IMR-90 (cell line): ENCODE results near the gene VSNL1. TPM values are rescaled to one million over a fixed set of nuclear protein-coding genes. Genes with fewer than 3 reads are reported as not detected.

Source experiments
- ATAC-seq: fragments of 200-7000 bp; cut with Tn5 transposase; 2 replicates; pipeline ENCODE4 v1.9.1; 2020; ENCODE audit warnings: low read depth, mild to moderate bottlenecking, moderate library complexity
- BruUV-seq: library from RNA; stranded (reverse); fragments of 400-500 nt; replicated peaks from 2 replicates; lab custom pipeline; 2021; lab: Mats Ljungman, UMichigan
- CTCF ChIA-PET: fragments of 300-600 bp; formaldehyde crosslinking; extraction: SDS; loops from one replicate; lab custom pipeline; 2021; ENCODE audit warnings: antibody characterized with exemption; lab: Yijun Ruan, JAX
- POLR2A ChIA-PET: fragments of 300-600 bp; sonication (Branson Sonifier 250); formaldehyde crosslinking; loops from one replicate; lab custom pipeline; 2022; ENCODE audit warnings: antibody characterized with exemption; ENCODE audit not compliant: unreplicated experiment; lab: Charles Lee
- DNase-seq: peaks from one replicate; pipeline ENCODE4 v3.0.0; 2013
- H2AFZ ChIP-seq: replicated peaks from 2 replicates; pipeline ENCODE3; 2013; ENCODE audit warnings: low read length, mild to moderate bottlenecking; ENCODE audit not compliant: poor library complexity
- H2AK5ac ChIP-seq: 2 replicates; pipeline ENCODE4 v1.6.1; 2013; ENCODE audit warnings: low read depth, low read length, inconsistent platforms
- H2AK9ac ChIP-seq: replicated peaks from 2 replicates; pipeline ENCODE3; 2013; ENCODE audit warnings: mild to moderate bottlenecking, low read depth, low read length, moderate library complexity; ENCODE audit not compliant: poor library complexity
- H2BK120ac ChIP-seq: 2 replicates; pipeline ENCODE4 v1.6.1; 2013; ENCODE audit warnings: low read depth, low read length, inconsistent platforms
- H2BK15ac ChIP-seq: 3 replicates; pipeline ENCODE4 v1.6.1; 2013; ENCODE audit warnings: low read depth, low read length, inconsistent platforms
- H2BK20ac ChIP-seq: 2 replicates; pipeline ENCODE4 v1.6.1; 2013; ENCODE audit warnings: low read depth, mild to moderate bottlenecking, inconsistent platforms, low read length, moderate library complexity
- H2BK5ac ChIP-seq: 2 replicates; pipeline ENCODE4 v1.6.1; 2013; ENCODE audit warnings: mild to moderate bottlenecking, low read depth, low read length, inconsistent platforms; ENCODE audit not compliant: poor library complexity, severe bottlenecking
- H3K14ac ChIP-seq: replicated peaks from 2 replicates; pipeline ENCODE4 v1.6.1; 2013; ENCODE audit warnings: low read depth, low read length, inconsistent platforms
- H3K18ac ChIP-seq: 2 replicates; pipeline ENCODE4 v1.6.1; 2013; ENCODE audit warnings: low read depth, low read length, control low read depth
- H3K23ac ChIP-seq: 2 replicates; pipeline ENCODE4 v1.6.1; 2013; ENCODE audit warnings: low read depth, low read length, inconsistent platforms
- H3K27ac ChIP-seq: 2 replicates; pipeline ENCODE4 v1.5.1; 2013; ENCODE audit warnings: mild to moderate bottlenecking, control low read depth, low read length; ENCODE audit not compliant: insufficient read depth
- H3K27me3 ChIP-seq: 2 replicates; pipeline ENCODE4 v1.6.1; 2013; ENCODE audit warnings: low read length; ENCODE audit not compliant: control insufficient read depth, insufficient read depth
- H3K36me3 ChIP-seq: 2 replicates; pipeline ENCODE4 v1.6.1; 2013; ENCODE audit warnings: low read length, mixed read lengths; ENCODE audit not compliant: control insufficient read depth, insufficient read depth
- H3K4ac ChIP-seq: 2 replicates; pipeline ENCODE4 v1.6.1; 2013; ENCODE audit warnings: low read depth, low read length, inconsistent platforms
- H3K4me1 ChIP-seq: 2 replicates; pipeline ENCODE4 v1.6.1; 2013; ENCODE audit warnings: low read length, mixed read lengths; ENCODE audit not compliant: control insufficient read depth, insufficient read depth
- H3K4me2 ChIP-seq: 2 replicates; pipeline ENCODE4 v1.6.1; 2013; ENCODE audit warnings: low read depth, mild to moderate bottlenecking, control low read depth, low read length, moderate library complexity
- H3K4me3 ChIP-seq: 2 replicates; pipeline ENCODE4 v1.5.1; 2013; ENCODE audit warnings: low read depth, mild to moderate bottlenecking, control low read depth, low read length, moderate library complexity; ENCODE audit not compliant: insufficient read depth
- H3K56ac ChIP-seq: 2 replicates; pipeline ENCODE4 v1.6.1; 2013; ENCODE audit warnings: low read length, inconsistent platforms; ENCODE audit not compliant: insufficient read depth; ENCODE audit errors: extremely low read depth
- H3K79me1 ChIP-seq, 2 experiments: 2 replicates each; pipeline ENCODE4 v1.6.1; 2013; ENCODE audit warnings: low read length in 2 of 2, inconsistent platforms in 1 of 2, low read depth in 1 of 2
- H3K9ac ChIP-seq: 2 replicates; pipeline ENCODE4 v1.6.1; 2013; ENCODE audit warnings: low read depth, low read length, control low read depth
- H3K9me1 ChIP-seq: 2 replicates; pipeline ENCODE4 v1.6.1; 2013; ENCODE audit warnings: low read length, inconsistent platforms; ENCODE audit not compliant: insufficient read depth
- H3K9me3 ChIP-seq: 2 replicates; pipeline ENCODE4 v1.6.1; 2013; ENCODE audit warnings: low read length; ENCODE audit not compliant: control insufficient read depth, insufficient read depth
- H4K20me1 ChIP-seq: 2 replicates; pipeline ENCODE4 v1.6.1; 2013; ENCODE audit warnings: low read length, inconsistent platforms; ENCODE audit not compliant: insufficient read depth
- H4K5ac ChIP-seq: 2 replicates; pipeline ENCODE4 v1.6.1; 2013; ENCODE audit warnings: mild to moderate bottlenecking, low read depth, low read length, control low read depth
- H4K8ac ChIP-seq, 2 experiments: 2 replicates each; pipeline ENCODE4 v1.6.1; 2013; ENCODE audit warnings: low read depth in 2 of 2, low read length in 2 of 2, control low read depth in 1 of 2, inconsistent platforms in 1 of 2
- H4K91ac ChIP-seq: 2 replicates; pipeline ENCODE4 v1.6.1; 2013; ENCODE audit warnings: low read depth, low read length, inconsistent platforms; ENCODE audit not compliant: insufficient read depth
- BHLHE40 ChIP-seq: fragments of 150-350 bp; IDR thresholded peaks from 2 replicates; pipeline ENCODE4 v1.6.1; 2016; ENCODE audit warnings: mild to moderate bottlenecking, low read depth, low read length
- CEBPB ChIP-seq: IDR thresholded peaks from 2 replicates; pipeline ENCODE4 v1.6.1; 2012; ENCODE audit warnings: low read depth, low read length, improper control_type of control experiment
- CHD1 ChIP-seq: IDR thresholded peaks from 2 replicates; pipeline ENCODE4 v1.6.1; 2012; ENCODE audit warnings: low read depth, low read length, improper control_type of control experiment
- FOS ChIP-seq: fragments of 150-350 bp; IDR thresholded peaks from 2 replicates; pipeline ENCODE4 v1.6.1; 2016; ENCODE audit warnings: low read depth, low read length
- MAFK ChIP-seq: IDR thresholded peaks from 2 replicates; pipeline ENCODE4 v1.6.1; 2012; ENCODE audit warnings: low read depth, low read length, improper control_type of control experiment
- MAZ ChIP-seq: IDR thresholded peaks from 2 replicates; pipeline ENCODE4 v1.6.1; 2012; ENCODE audit warnings: low read depth, mild to moderate bottlenecking, low read length, improper control_type of control experiment, moderate library complexity, borderline replicate concordance
- MXI1 ChIP-seq: IDR thresholded peaks from 2 replicates; pipeline ENCODE4 v1.6.1; 2012; ENCODE audit warnings: low read depth, mild to moderate bottlenecking, low read length, moderate library complexity, borderline replicate concordance
- NFE2L2 ChIP-seq: fragments of 150-350 bp; IDR thresholded peaks from 2 replicates; pipeline ENCODE4 v1.6.1; 2016; ENCODE audit warnings: low read depth, mild to moderate bottlenecking, low read length
- POLR2A ChIP-seq: IDR thresholded peaks from 2 replicates; pipeline ENCODE4 v1.6.1; 2012; ENCODE audit warnings: mild to moderate bottlenecking, low read depth, low read length
- RAD21 ChIP-seq: IDR thresholded peaks from 2 replicates; pipeline ENCODE4 v1.6.1; 2012; ENCODE audit warnings: low read length, improper control_type of control experiment
- RCOR1 ChIP-seq: IDR thresholded peaks from 2 replicates; pipeline ENCODE4 v1.6.1; 2012; ENCODE audit warnings: mild to moderate bottlenecking, low read length, improper control_type of control experiment; ENCODE audit not compliant: insufficient replicate concordance
- RFX5 ChIP-seq: IDR thresholded peaks from 2 replicates; pipeline ENCODE4 v1.8.0; 2012; ENCODE audit warnings: low read depth, mild to moderate bottlenecking, low read length, moderate library complexity
- SMC3 ChIP-seq: fragments of 150-350 bp; IDR thresholded peaks from 2 replicates; pipeline ENCODE4 v1.6.1; 2016; ENCODE audit warnings: low read depth, mild to moderate bottlenecking, antibody characterized with exemption, low read length, moderate library complexity
- dilution Hi-C: fragments of 300-500 bp; cut with HindIII; formaldehyde crosslinking; loops from one replicate; pipeline ENCODE4 v1.14.3; 2018; ENCODE audit warnings: low sequenced_read_pairs; ENCODE audit not compliant: unreplicated experiment
- in situ Hi-C: fragments of 300-500 bp; cut with MboI; formaldehyde crosslinking; loops from 3 replicates; pipeline ENCODE4 v1.14.3; 2019; ENCODE audit warnings: low sequenced_read_pairs, inconsistent platforms, mixed read lengths
- intact Hi-C: fragments of 100-400 bp; cut with micrococcal nuclease; formaldehyde crosslinking; loops from 2 replicates; pipeline ENCODE4 v1.10.0; 2022
- polyA plus RNA-seq, 3 experiments: library from polyadenylated mRNA; depleted of rRNA; stranded (reverse); fragments of >200 nt; gene quantifications; 2 replicates each; pipeline ENCODE4 v1.2.3, GENCODE V29; 2012; ENCODE audit warnings: low replicate concordance in 1 of 3
- total RNA-seq: library from RNA; depleted of rRNA; stranded (reverse); fragments of >200 nt; gene quantifications from 2 replicates; pipeline ENCODE4 v1.2.3, GENCODE V29; 2012
- TF ChIP-seq, protein P1 (sequence below): fragments of 150-350 bp; IDR thresholded peaks from 2 replicates; pipeline ENCODE4 v1.6.1; 2017; ENCODE audit warnings: mild to moderate bottlenecking, antibody characterized with exemption, low read length, low read depth
- TF ChIP-seq, protein P2 (sequence below): conservative IDR thresholded peaks from 2 replicates; pipeline ENCODE4 v1.5.1; 2012; ENCODE audit warnings: mild to moderate bottlenecking, low read depth, low read length, improper control_type of control experiment

The VSNL1 gene
- total and polyA plus RNA-seq, 2 of the 4 experiments (the other 2 are of a cell fraction) = 0.32 to 0.36 TPM

DNA sequence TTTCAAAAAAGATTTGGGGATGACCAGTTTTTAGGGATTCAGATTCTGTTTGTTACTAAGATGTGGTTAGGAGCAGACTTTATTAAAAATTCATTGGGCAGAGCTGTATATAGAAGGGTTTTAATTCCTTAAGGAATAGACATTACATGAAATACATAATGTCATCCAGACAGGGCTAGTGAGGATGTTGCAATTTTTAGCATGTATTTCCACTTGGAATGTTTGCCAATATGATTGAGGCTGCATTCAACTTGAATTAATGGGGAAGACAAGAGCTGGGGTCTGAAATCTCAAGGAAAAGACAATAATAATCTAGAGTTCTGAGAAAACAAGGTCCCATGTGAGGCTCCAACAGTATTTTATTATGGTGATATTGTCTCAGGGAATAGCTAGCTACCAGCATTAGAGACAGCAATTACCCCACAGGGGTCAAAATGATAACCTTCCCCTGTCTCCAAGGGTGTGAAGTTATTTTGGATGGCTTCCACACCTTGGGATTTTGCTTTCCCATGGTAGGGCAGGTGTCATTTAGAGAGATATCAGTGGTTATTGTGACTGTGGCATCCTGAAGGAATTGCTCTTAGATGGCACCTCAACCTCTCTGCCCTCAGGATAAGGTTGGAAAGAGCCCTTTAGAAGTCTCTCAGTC lies 60.2 kb downstream of the VSNL1 start:
- H3K36me3 ChIP-seq = no peaks in the 10 kb centered on the region
- peaks cover 3% of the 10 kb centered on the region; the same call in 1 of the 2 replicates for H3K27me3 ChIP-seq
- H2BK120ac ChIP-seq = no peak overlapping the region
- H3K9me1 ChIP-seq = no peaks in the 10 kb centered on the region
- H3K9me3 ChIP-seq = no peaks in the 10 kb centered on the region
- H3K4ac ChIP-seq = no peak overlapping the region
- H3K79me1 ChIP-seq = no peaks in the 10 kb centered on the region
- H3K4me2 ChIP-seq = no peak overlapping the region
- no peak overlapping the region for H2AK5ac ChIP-seq
- dilution Hi-C loops = no loop called here
- no peak overlapping the region for H2BK20ac ChIP-seq
- no peak overlapping the region for H2BK15ac ChIP-seq
- TF ChIP-seq, protein P1, sequence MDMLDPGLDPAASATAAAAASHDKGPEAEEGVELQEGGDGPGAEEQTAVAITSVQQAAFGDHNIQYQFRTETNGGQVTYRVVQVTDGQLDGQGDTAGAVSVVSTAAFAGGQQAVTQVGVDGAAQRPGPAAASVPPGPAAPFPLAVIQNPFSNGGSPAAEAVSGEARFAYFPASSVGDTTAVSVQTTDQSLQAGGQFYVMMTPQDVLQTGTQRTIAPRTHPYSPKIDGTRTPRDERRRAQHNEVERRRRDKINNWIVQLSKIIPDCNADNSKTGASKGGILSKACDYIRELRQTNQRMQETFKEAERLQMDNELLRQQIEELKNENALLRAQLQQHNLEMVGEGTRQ = no peak
- TF ChIP-seq RFX5 (no peak), FOS (no peak), CEBPB (no peak), MXI1 (no peak), RAD21 (no peak), SMC3 (no peak), CHD1 (no peak), NFE2L2 (no peak), MAZ (no peak), MAFK (no peak), RCOR1 (no peak), POLR2A (no peak), BHLHE40 (no peak)
- TF ChIP-seq, protein P2, sequence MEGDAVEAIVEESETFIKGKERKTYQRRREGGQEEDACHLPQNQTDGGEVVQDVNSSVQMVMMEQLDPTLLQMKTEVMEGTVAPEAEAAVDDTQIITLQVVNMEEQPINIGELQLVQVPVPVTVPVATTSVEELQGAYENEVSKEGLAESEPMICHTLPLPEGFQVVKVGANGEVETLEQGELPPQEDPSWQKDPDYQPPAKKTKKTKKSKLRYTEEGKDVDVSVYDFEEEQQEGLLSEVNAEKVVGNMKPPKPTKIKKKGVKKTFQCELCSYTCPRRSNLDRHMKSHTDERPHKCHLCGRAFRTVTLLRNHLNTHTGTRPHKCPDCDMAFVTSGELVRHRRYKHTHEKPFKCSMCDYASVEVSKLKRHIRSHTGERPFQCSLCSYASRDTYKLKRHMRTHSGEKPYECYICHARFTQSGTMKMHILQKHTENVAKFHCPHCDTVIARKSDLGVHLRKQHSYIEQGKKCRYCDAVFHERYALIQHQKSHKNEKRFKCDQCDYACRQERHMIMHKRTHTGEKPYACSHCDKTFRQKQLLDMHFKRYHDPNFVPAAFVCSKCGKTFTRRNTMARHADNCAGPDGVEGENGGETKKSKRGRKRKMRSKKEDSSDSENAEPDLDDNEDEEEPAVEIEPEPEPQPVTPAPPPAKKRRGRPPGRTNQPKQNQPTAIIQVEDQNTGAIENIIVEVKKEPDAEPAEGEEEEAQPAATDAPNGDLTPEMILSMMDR = no peak
- in situ Hi-C loops = no loop called here
- H3K23ac ChIP-seq = no peak overlapping the region
- no peaks in the 10 kb centered on the region for H4K20me1 ChIP-seq
- H3K9ac ChIP-seq = no peak overlapping the region
- H4K91ac ChIP-seq = no peak overlapping the region
- H2AFZ ChIP-seq = no peak overlapping the region
- ChIA-PET POLR2A (no interaction called here), CTCF (no interaction called here)
- ATAC-seq = no peak
- H3K27ac ChIP-seq = no peak overlapping the region
- no peak overlapping the region for H2BK5ac ChIP-seq
- intact Hi-C loops = no loop called here
- no TSS peak for BruUV-seq
- H2AK9ac ChIP-seq = no peak overlapping the region
- H4K5ac ChIP-seq = no peak overlapping the region
- H3K14ac ChIP-seq = no peak overlapping the region
- no peaks in the 10 kb centered on the region for H3K4me1 ChIP-seq
- no peak for DNase-seq
- no peak overlapping the region for H3K4me3 ChIP-seq
- no peak overlapping the region for H3K18ac ChIP-seq
- H4K8ac ChIP-seq = no peak overlapping the region
- no peak overlapping the region for H3K56ac ChIP-seq
